NCI-H524 (cell line): ENCODE results near the gene FADS6.
"Not testable (repeated sequence)": the region's sequence is repeated elsewhere in the genome, so short reads cannot be mapped to it uniquely, and the experiment has no call there.

Experiments
- DNase-seq, 2 experiments: peaks; one replicate each; lab custom pipeline; 2025; lab: John Stamatoyannopoulos, UW

FADS6 gene

DNA sequence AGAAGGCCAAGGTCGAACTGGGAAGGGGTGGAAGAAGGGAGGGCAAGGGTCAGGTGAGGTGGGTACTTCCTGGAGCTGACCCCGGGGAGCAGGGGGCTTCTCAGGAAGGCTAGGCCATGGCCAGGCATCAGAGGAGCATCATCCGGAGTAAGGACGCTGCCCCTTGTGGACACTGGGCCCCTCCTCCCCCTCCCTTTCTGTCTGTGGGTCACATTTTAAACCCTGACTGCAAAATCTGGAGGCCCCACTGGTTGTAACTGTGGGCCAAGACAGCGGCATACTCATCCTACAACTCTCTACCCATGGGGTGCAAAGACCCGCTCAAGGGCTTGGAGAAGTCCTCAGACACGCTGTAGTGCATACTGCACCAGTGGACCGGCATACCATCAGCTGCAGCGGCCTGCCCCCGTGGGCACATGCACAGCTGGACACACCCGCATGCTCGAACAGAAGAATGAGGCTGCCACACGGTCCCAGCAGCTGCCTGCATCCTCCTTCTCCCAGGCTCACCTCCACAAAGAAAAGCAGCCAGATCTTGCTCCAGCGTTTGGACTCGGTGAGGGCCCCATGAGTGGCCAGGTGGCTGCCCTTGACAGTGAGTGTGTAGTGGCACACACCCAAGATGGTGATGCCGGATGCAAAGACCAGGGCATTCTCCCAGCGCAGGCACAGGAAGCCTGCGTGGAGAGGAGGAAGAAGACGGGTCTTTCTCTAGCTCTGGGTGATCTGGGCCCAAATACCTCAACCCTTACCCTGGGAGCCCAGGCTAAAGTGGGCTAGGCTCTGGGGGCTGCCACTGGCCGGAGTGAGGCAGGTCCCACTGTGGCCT is 1.2 kb downstream of the FADS6 start:
- peak in 1 of 2 experiments; percentile 59 for DNase-seq

DNA sequence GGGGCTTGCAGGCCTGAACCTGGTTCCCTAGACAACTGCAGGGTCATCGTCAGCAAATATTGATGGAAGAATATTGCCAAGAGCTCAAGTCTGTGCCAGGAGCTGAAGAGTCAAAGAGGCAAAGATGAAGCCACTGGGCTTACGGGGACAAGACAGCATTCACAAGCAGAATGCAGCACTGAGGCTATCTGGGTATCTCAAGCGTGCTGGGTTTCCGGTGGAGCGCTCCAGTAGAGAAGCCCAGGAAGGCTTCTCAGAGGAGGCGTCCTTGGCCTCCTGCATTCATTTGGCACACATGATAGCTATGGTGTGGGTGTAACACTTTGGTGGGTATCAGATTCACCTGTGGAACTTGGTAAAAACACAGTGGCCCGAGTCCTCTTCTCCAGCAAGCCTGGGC is 2.9 kb downstream of the FADS6 start:
- DNase-seq = no peak

DNA sequence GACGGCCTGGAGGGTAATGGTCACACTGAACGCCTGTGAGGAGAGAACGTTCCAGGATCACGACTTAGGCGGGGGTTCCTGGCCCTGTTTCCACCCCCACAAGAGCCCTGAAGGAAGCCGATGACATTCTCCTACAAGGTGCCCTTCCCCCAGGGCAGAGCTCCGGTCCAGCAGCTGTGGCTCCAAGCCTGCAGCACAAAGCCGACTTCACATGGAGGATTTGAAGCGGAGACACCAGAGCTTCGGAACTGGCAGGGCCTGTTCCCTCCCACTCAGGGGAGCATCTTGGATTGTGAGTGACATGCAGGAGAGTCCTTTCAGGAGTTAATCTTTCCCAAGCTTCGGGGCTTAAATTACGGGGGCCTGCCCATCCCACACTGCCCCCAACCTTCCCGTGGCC is 5.0 kb downstream of the FADS6 start:
- peak in 1 of 2 experiments; percentile 51 for DNase-seq

DNA sequence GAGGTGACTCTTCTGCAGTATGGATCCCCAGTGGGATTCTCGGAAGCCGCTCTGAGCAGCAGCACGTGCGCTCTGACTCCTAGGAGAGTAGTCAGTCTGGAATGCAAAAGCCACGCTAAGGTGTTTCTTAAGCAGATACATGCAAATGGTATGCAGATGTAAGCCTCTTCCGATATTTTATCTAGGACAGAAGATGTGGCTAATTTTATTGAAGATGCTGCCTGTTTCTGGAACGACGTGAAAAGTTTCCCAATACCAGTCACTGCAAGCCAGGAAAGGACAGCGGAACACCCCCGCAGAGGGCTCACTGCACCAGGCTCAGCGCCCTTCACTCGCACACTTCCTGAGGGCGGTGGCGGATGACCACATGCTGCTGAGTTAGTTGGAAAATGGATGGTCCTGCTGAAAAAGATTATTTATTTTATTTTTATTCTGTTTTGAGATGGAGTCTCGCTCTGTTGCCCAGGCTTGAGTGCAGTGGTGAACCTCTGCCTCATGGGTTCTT is 10.1 kb downstream of the FADS6 start:
- no peak for DNase-seq

DNA sequence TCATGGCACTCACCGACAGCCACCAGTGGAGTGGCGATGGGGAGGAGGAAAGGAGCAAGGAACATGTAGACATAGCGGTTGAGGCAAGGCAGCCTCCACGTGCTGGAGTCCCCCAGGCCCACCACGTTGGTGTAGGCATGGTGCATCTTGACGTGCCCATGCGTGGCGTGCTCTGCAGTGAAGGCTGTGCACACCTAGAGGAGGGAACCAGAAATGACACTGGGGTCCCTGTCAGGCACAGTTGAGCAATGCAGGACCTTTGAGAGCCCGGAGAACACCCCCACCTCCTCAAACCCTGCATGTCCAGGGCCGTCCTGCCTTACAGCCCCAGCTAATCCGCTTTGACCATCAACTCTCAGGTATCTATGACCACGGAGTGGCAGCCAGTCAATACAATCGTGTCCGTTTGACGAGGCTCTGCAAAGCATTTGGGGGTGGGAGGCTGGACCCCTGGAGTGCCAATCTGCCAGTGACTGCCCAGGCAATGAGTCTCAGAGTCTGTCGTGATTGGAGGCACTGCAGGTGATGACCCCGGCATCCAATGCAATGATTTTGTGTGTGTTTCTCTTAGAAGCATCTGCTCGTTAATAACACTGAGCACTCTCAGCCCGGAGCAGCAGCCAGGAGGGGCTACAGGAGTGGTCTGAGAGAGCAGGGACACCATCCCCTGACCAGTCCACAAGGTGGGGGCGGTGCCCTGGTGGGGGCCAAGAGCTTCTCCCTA is 10.8 kb downstream of the FADS6 start:
- no peak for DNase-seq

DNA sequence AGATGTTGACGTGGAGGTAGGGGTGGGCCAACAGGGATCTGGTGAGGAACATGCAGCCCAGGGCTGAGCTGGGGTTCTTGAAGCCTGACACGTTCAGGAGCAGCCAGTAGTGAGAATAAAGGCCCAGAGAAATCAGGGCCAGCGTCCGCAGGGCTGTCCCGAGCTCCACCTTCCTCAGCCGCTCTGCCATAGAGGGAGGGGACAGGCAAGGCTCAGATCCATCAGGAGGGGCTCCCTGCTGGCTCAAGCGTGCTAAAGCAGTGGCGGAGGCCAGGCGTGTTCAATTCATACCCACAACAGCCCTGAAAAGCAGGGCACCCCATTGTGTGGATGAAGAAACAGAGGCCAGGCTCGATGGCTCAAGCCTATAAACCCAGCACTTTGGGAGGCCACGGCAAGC is 12.4 kb downstream of the FADS6 start:
- DNase-seq = no peak

DNA sequence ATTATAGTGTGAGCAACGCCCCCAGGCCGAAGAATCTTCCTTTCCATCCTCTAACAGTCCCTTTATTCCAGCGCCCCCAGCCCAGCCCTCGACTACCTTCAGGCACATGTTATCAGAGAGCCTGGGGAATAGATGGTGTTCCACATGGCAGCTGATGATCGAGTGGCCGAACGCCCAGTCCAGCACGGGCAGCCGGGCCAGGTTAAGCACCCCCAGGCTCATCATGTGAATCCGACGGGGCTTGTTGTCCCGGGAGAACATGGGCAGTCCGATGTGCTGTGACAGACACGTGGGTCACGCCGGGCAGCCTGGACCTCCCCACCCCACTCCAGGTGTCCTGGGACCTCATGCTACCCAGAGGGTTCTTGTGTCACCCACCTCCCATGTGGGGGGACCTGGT is 14.1 kb downstream of the FADS6 start:
- no peak for DNase-seq

DNA sequence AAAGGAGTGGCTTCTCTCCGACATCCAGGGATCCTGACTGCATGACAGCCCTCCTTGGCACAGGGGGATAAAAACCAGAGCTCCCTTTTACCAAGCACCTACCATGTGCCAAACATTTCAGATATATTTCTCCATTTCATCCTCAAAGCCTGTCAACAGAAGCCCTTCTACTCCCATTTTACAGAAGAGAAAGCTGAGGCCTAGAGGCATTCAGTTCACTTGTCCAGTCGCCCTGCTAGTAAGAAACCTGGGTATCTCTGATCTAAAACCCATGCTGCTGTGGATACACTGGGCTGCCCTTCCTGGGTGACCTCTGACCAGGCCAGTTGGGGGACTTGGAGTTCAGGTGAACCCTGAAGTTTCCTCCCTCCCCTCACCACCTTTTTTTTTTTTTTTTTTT is 14.8 kb downstream of the FADS6 start:
- no peak for DNase-seq

DNA sequence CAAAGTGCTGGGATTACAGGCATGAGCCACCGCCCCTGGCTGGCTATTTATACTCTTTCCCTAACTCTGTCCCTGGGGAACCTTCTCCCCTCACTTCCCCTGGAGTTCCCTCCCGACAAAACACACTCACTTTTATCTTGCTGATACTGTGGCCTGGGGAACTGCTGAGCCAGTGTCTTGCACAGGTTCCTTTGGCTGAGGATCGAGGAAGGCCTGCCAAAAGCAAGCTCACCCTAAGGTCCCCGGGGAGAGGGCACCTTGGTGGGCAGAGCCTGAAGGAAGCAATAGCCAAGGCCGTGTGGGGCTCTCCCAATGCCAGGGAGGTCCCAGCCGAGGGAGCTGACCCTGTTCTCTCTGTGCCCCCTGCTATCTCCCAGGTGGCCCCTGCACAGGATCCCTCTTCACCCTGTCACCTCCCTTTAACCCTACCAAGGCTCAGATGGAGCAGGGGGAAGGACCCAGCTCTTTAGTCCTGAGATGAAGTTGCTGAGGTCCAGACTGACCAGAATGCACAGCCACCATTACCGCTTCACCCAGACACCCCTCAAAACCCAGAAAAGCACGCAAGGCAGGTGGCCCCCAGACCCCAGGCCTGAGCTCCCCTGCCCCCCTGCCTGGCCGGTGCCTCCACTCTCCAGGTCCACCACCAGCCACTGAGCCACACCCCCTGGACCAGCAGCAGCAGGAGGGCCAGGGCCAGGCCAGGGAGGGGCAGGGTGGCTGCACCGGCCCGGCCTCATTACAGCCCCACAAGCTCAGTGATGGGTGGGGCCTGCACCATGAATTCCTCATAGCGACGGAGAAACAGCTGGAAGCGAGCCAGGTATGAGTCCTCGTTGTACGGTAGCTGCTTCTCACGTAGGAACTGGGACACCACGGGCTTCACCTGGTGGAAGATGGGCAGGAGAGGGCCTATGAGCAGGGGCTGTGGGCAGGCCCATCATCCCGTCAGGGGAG is 15.6 kb downstream of the FADS6 start:
- no peak for DNase-seq

DNA sequence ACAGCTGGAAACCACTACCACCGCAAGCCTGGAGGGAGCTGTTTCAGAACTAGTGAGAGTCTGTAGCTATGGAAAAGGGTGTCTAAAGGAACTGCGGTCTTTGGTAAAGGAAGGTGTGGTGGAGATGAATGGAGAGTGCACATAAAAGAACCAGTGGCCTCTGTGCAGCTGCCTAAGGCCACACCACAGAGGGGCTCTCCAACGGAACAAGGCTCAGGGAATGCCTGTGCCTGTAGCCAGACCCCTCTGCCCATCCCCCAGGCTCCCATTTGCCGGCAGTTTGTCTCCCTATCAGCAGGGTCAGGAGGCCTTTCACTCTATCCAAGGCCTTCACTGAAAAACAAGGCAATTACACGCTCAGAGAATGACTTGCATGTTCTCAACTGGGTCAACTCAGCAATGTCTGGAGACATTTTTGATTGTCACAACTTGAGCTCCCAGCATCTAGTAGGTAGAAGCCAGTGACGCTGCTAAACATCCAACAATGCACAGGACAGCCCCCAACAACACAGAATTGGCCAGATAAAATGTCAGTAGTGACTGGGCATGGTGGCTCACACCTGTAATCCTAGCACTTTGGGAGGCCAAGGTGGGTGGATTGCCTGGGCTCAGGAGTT is 17.3 kb downstream of the FADS6 start:
- DNase-seq = no peak

DNA sequence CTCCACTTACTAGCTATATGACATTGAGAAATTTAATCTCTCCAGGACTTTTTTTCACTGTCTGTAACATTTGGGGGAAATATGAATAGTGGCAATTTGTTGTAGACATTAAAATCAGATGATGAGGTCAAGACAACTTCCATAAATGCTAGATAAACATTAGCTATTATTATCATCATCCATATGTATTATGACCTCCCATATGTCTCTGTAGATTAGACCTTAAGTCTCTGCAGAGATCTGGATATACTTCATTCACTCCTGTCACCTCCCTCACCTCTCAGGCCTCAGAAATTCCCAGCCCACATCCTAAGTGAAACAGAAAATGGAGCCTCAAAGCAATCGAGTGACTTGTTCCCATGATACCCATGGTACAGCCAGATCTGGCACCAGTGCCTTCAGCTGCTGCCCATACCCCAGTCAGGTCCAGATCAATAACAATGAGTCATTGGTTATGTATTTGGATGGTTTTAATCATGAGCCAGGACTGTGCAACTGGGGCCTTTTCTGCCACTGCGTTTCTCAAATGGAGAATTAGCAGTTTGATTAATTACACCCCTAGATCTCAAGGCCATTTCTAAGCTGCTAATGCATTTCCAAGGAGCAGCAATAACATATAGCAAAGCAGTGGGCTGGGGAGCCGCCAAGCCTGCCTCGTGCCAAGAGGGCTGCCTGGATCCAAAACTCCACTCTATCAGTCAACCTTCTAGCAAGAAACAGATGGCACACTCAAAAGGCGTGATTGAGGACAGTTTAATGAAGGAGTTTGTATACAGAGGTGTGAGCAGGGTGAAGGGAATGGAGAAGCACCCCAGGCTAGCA is 18.1 kb downstream of the FADS6 start:
- peak; percentile 68 to 78 for DNase-seq

DNA sequence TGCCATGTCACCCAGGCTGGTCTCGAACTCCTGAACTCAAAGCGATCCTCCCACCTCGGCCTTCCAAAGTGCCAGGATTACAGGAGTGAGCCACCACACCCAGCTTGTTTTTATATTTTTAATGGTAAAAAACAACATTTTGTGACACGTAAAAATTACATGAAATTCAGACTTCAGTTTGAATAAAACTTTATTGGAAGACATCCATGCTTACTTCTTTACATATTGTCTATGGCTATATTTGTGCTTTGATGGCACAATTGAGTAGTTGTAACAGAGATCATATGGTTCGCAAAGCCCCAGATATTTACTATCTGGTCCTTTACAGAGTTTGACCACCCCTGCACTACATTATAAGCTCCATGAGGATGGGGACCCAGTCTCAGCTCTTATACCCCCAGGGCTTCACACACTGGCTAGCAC is 18.8 kb downstream of the FADS6 start:
- DNase-seq = no peak

DNA sequence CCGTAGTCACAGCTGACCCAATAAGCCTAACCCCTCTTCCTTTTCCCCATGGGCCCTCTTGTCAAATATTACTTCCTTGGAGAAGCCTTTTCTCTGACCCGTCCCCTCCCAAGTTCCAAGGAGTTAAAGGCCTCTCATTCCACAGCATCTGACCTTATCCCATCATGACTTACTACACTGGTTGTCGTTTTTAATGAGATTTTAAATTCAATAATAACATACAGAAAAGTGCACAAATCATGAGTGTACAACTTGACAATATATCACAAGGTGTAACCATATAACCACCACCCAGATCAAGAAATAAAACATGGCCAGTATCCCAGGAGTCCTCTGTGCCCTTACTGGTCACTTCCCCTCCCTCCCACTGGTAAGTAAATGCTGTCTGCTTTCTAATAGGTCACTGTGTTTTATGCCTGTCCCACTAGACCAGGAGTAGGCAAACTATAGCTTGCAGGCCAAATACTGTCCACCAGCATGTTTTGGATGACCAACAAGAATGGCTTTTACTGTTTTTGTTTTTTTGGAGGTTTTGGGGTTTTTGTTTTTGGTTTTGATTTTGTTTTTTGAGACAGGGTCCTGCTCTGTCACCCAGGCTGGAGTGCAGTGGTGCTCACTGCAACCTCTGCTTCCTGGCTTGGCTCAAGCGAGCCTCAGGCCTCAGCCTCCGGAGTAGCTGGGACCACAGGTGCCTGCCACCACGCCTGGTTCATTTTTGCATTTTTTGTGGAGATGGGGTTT is 19.4 kb downstream of the FADS6 start:
- DNase-seq = no peak

DNA sequence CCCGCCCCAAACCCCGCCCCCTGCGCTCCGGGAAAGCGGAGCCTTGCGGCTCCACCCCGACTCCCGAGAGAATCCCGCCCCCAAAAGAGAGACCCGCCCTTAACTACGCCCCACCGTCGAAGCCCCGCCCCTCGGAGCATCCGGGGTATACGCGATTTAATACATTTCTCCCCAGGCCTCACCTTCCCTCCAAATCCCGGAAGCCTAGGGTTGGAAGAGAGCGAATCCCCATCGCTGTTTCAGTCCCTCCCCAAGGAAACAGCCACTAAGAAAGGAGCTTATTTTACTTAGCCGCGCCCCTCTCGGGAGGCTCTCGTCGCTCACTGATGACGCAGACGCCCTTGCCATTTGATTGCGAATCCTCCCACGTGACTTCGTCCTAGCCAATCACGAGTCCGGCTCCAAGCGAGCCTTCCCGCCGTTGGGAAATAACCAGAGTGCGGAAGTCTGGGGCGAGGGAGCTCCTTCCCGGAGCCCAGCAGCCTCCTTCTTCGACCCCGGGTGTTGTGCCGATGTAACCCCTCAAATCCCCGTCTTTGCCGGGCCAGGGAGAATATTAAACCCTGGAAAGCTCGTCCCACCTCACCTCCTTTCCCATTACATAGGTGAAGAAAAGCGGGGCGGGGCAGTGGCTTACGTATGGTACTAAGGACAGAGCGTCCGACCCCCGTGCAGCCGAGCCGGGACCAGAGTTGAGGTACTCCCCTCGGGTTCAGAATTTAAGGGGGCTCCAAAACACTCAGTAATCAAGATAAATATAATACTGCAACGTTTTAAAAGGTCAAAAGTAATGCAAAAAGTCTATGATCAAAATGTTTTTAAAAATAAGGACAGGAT is 20.2 kb downstream of the FADS6 start:
- peak; percentile 100 for DNase-seq

DNA sequence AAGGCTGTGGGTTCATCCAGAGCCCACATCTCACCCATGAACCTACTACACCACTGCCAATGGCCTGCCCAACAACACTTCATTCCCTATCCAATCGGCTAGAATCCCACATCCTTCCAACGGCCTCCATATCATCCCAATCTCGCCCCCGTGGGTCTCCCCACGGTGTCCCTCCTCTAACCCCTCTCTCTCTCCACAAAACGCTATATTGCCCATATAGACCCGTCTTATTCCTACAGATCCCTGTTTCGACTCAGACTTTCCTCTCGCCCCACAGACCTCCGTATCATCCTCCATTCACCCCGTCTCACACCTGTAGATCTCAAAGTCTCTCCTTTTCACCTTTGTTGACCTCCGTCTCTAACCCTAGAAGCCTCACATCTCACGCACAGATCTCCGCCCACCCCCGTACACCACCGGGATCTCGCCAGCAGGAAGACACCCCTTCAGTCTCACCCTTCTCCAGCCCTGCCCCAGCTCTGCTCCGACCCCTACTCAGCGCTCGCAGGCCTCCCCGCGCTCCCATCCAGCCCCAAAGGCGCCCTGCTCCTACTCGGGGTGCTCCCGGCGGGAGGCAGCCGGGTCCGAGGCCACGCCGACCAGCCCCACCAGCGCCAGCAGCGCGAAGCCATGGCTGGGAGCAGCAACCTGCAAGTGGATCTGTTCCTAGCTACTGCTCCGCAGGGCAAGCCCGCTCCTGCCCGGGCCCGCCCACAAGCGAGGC is 21.0 kb downstream of the FADS6 start, which contains the start of gene FDXR:
FDXR (minus strand) TSS at position 682 of the 724 bp plus-strand sequence; CDS start at position 632, 50 bp downstream.
- no peak for DNase-seq

DNA sequence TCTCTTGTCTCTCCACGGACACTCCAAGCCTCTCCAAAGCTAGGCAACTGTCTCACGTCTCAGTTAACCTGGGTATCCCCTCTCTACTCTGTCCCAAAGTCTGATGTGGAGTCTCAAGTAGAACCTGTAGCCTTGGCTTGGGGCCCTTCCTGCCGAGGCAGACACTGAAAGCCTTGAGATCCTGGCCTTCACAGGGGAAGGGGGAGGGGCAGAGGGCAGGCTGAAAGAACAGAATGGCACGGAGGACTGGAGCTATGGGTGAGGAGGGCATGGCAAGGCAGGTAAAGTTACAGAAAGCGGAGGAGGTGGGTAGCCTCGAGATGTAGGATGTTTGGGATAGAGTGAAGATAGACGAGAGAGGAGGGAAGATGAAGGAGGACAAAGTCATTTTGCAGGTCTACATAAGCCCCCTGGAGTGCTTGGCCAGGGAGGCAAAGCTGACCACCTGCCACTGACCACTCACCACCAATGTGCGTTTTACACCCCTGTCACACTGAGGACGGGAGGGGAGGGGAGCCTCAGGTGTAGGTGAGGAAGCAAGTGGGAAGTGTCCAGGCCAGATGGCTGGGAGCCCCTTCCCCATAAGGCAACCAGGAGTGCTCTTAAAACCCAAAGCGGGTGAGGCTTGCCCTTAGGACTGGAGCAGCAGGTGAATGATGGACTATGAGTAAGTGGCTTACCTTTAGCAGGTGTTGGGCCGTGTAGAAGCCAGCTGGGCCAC is 21.9 kb downstream of the FADS6 start:
- DNase-seq = no peak

DNA sequence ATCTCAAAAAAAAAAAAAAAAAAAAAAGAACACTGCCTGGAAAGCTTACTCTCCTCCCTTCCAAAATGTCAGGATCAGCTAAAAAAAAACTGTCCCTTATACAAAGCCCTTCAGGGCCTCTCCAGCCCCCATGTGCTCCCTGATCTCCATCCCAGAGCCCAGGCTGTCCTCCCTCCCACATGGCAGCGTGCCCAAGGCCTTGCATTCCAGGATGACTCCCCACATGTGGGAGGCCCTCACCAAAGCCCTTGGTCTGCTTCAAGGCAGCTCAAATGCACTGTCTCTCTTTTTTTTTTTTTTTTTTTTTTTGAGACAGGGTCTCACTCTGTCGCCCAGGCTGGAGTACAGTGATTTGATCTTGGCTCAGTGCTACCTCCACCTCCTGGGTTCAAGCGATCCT is 22.9 kb downstream of the FADS6 start:
- no peak for DNase-seq

DNA sequence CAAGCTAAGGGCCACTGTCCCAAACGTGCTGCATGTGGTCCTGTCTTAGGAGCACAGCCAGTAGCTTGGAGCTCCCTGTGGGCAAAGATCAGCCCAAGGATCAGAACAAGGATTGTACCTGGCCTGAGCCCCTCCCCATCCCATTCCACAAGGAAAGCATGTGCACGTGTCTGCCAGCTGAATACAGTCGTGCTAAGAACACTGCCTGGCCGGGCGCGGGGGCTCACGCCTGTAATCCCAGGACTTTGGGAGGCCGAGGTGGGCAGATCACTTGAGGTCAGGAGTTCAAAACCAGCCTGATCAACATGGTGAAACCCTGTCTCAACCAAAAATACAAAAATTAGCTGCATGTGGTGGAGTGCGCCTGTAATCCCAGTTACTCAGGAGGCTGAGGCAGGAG is 23.4 kb downstream of the FADS6 start:
- DNase-seq = not testable (repeated sequence)
